ENCODE data around the gene FAM151A. TPM values are rescaled to one million over a fixed set of nuclear protein-coding genes. Genes with fewer than 3 reads are reported as not detected.

Gene FAM151A
- total RNA-seq, 1 donor from 2014 or later = not detected

DNA sequence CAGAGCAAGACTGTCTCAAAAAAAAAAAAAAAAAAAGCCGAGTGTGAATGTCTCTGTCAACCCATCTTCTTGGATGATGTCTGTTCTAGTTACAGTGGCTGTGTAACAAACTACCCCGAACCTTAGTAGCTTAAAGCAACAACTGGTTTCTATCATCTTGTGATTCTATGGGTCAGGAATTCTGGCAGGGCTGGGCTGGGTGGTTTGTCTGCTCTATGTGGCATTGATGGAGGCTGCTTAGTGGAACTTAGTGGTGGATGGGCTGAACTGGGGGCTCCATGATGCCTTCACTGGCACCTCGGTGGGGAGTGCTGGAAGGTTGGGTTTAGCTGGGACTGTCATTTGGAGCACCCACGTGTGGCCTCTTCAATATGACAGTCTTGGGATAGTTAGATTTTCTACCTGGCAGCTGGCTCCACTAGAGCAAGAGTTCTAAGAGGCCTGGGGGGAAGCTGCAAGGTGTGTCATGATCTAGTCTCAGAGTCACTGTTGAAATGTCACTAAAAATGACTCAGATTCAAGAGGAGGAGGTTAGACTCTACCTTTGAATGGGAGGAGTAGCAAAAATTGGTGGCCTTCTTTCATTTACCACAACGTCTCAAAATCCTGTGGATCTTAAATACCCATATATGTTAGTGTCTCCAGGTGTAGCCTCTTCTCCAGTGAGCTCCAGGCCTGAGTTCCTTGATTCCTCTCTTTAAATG, 56.7 kb downstream of the FAM151A start:
- TF ChIP-seq, protein P1, sequence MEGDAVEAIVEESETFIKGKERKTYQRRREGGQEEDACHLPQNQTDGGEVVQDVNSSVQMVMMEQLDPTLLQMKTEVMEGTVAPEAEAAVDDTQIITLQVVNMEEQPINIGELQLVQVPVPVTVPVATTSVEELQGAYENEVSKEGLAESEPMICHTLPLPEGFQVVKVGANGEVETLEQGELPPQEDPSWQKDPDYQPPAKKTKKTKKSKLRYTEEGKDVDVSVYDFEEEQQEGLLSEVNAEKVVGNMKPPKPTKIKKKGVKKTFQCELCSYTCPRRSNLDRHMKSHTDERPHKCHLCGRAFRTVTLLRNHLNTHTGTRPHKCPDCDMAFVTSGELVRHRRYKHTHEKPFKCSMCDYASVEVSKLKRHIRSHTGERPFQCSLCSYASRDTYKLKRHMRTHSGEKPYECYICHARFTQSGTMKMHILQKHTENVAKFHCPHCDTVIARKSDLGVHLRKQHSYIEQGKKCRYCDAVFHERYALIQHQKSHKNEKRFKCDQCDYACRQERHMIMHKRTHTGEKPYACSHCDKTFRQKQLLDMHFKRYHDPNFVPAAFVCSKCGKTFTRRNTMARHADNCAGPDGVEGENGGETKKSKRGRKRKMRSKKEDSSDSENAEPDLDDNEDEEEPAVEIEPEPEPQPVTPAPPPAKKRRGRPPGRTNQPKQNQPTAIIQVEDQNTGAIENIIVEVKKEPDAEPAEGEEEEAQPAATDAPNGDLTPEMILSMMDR (IDR thresholded peaks at IDR 0.05; ENCODE audit: partially characterized antibody, unreplicated experiment) = no peak
- Mint-ChIP-seq H3K27ac (ENCODE audit: unreplicated experiment) (no peak overlapping the region), H3K4me1 (ENCODE audit: low read depth, unreplicated experiment) (peaks cover 24% of the 10 kb centered on the region), H3K4me3 (ENCODE audit: unreplicated experiment) (no peak overlapping the region), H3K36me3 (ENCODE audit: unreplicated experiment) (no peaks in the 10 kb centered on the region), H3K27me3 (ENCODE audit: unreplicated experiment) (peaks cover 4% of the 10 kb centered on the region), H3K9me3 (ENCODE audit: unreplicated experiment) (peaks cover 5% of the 10 kb centered on the region)
- no peak for DNase-seq

DNA sequence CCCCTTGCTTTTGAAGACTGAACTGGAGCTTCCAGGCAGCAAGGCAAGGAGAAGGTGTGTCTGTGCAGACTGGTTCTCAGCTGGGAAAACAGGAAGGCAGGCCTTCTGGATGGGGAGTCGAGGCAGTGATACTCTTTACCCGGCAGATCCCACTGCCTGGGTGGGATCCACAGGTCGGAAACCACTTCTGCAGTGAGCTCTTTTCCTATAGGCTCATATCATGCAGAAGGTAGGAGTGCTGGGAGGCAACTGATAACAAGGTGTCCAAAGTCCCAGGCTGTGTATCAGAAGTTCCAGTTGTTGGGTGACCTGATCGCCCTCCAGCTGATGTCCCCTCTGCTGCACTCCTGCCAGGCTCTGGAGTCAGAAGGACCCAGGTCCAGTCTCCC, 58.2 kb downstream of the FAM151A start:
- peaks cover 18% of the 10 kb centered on the region for H3K4me1 Mint-ChIP-seq (ENCODE audit: low read depth, unreplicated experiment)
- no peak overlapping the region for H3K4me3 Mint-ChIP-seq (ENCODE audit: unreplicated experiment)
- H3K27ac Mint-ChIP-seq (ENCODE audit: unreplicated experiment) = no peak overlapping the region
- H3K36me3 Mint-ChIP-seq (ENCODE audit: unreplicated experiment) = no peaks in the 10 kb centered on the region
- H3K9me3 Mint-ChIP-seq (ENCODE audit: unreplicated experiment) = peaks cover 5% of the 10 kb centered on the region
- DNase-seq = no peak
- H3K27me3 Mint-ChIP-seq (ENCODE audit: unreplicated experiment) = peaks cover 4% of the 10 kb centered on the region
- TF ChIP-seq, protein P1 (IDR thresholded peaks at IDR 0.05; ENCODE audit: partially characterized antibody, unreplicated experiment) = no peak

DNA sequence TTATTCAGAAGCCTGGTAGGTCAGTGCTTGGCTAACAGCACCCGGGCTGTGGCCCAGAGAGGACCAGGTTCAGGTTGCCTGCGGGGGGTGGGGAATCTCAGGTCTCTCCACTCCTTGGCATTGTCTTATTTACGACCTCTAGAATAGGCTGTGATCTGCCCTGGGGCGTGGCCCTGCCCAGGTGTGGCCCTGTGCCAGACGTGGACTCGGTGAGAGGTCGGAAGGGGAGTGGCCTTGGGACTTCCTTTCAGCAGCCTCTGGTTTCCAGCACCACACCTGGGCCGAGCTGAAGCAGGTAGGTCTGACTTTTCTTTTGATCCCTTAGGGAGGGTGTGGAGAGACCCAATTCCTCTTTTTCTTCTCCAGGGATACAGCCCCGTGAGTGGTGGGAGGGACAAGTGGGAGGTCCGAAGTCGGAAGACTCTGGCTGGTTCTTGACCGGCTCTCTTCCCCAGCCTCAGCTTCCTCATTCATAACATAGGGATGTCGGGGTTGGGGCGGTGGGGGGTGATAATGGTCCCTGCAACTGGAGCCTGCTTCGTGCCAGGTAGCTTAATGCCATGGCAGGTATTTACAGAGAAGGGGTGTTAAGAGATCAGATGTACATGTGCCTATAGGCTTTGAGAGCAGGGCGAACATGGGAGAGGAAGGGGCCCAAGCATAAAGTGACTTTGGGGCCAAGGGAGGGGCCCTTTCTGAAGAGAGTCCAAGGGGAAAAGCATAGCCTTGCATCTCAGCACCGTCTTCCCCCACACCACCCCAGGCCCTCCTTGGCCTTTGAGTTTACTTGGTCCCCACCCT, 58.8 kb downstream of the FAM151A start:
- Mint-ChIP-seq H3K4me1 (ENCODE audit: low read depth, unreplicated experiment) (peaks cover 12% of the 10 kb centered on the region), H3K27me3 (ENCODE audit: unreplicated experiment) (peaks cover 8% of the 10 kb centered on the region), H3K27ac (ENCODE audit: unreplicated experiment) (no peak overlapping the region), H3K9me3 (ENCODE audit: unreplicated experiment) (peaks cover 5% of the 10 kb centered on the region), H3K36me3 (ENCODE audit: unreplicated experiment) (no peaks in the 10 kb centered on the region), H3K4me3 (ENCODE audit: unreplicated experiment) (no peak overlapping the region)
- DNase-seq = no peak
- TF ChIP-seq, protein P1 (IDR thresholded peaks at IDR 0.05; ENCODE audit: partially characterized antibody, unreplicated experiment) = no peak

DNA sequence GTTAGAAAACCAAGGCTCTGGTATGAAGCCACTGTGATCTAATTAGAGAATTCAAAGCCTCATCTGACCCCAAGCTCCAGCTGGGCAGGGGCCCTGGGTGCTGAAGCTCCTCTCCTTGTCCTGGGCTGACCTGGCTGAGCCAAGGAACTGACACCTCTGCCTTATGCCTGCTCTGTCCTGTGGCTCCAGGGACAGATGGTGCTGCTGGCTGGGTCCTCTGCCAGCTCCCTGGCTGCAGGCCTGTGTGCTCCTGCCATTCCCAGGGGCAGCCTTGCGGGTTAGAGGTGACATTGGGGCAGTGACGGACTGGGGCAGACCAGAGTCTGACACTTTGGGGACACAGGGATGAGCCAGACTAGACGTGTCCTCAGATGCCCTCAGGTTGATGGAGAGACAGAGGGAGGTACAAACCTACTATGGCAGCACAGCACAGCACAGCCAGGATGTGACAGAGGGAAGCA, 63.5 kb downstream of the FAM151A start:
- no peak for DNase-seq
- Mint-ChIP-seq H3K27me3 (ENCODE audit: unreplicated experiment) (peaks cover 5% of the 10 kb centered on the region), H3K27ac (ENCODE audit: unreplicated experiment) (peak overlapping the region; percentile 68), H3K4me1 (ENCODE audit: low read depth, unreplicated experiment) (peaks cover 8% of the 10 kb centered on the region), H3K36me3 (ENCODE audit: unreplicated experiment) (no peaks in the 10 kb centered on the region), H3K9me3 (ENCODE audit: unreplicated experiment) (no peaks in the 10 kb centered on the region), H3K4me3 (ENCODE audit: unreplicated experiment) (no peak overlapping the region)
- TF ChIP-seq, protein P1 (IDR thresholded peaks at IDR 0.05; ENCODE audit: partially characterized antibody, unreplicated experiment) = no peak

Other genes with a start within 250 kb of the FAM151A start
- 608 TPM for gene SSBP3, start 217.1 kb downstream of the FAM151A start, total RNA-seq (ENCODE audit: unreplicated experiment)
- gene ACOT11, start 75.3 kb downstream of the FAM151A start, total RNA-seq (ENCODE audit: unreplicated experiment) = 0.32 TPM
- gene MROH7, start 18.3 kb upstream of the FAM151A start, total RNA-seq (ENCODE audit: unreplicated experiment) = not detected
- 14.3 TPM for gene TTC4, start 92.3 kb upstream of the FAM151A start, total RNA-seq (ENCODE audit: unreplicated experiment)
- gene PARS2, start 141.0 kb upstream of the FAM151A start, total RNA-seq (ENCODE audit: unreplicated experiment) = 4.2 TPM
- not detected for gene TTC22, start 177.8 kb upstream of the FAM151A start, total RNA-seq (ENCODE audit: unreplicated experiment)